Activated CD4-positive, CD25-positive, alpha-beta regulatory T cell treated with anti-CD3 and anti-CD28 coated beads, Interleukin-2, amount 50 U/mL, for 24 hours (primary cell): Measurements from ENCODE around the gene DHRS3.
"Not testable (repeated sequence)": the region's sequence is repeated elsewhere in the genome, so short reads cannot be mapped to it uniquely, and the experiment has no call there.

Experiments
- ATAC-seq, 2 donors: fragments of 150-1000 bp; cut with Tn5 transposase; one replicate each; pipeline ENCODE4 v1.10.0; 2021; ENCODE audit warnings: mild to moderate bottlenecking in 1 of 2, moderate library complexity in 1 of 2

The DHRS3 gene

DNA sequence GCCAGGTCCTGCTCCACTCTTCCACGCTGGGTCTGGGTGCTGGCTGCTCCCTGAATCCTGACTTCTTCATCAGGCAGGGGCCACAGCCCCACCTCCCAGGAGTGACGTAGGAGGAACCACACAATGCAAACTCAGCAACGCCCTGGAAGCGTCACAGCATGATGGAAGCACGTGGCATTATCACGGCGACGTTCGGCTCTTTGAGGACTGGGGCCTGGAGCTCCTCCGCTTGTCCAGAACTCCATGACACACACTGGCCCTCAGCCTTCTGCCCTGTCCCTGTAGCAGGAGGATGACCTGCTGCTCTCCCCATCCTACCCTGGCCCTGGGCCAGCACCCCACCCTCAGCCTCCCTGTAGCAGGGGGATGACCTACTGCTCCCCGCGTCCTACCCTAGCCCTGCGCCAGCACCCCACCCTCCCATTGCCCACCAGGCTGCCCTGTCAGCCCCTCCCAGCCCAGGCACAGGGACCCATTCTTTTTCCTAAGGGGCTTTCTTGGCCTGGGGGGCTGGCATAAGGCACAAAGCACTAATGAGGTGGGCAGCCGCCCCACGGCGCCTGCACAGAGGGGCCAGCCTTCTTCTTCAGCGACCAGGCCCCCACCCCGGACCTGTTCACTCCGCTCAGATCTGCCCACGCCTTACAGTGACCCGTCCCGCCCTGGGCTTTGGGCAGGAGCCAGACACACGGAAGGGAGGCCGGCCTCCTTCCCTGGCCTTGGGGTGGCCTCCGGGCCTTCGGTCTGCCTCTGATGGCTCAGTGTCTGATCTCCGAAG lies 65.7 kb downstream of the DHRS3 start:
- ATAC-seq, result no peak

DNA sequence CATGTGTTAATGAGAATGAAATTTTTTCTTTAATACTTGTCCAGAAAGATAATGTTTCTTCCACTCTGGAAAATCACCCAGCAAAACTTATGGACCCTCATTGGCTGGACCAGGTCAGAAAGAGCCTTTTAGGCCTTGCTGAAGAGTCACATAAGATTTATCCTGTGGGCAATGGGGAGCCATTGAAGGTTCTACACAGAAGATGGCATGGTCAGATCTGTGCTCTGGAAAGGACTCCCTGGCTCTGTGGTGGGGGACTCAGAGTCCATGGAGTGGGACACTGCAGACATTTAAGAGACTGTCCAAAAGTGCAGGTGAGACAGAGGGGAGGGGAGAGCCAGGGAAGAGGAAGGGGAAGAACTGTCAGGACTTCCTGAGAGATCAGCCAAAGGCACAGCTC lies 66.4 kb downstream of the DHRS3 start:
- ATAC-seq, result no peak

- peak in 1 of 2 donors; percentile 58 for ATAC-seq
These were observed 68.3 kb downstream of the DHRS3 start for GRCh38 chr1:12549460-12550349.

- ATAC-seq, result no peak
These were observed 69.0 kb downstream of the DHRS3 start for GRCh38 chr1:12548973-12549459.

DNA sequence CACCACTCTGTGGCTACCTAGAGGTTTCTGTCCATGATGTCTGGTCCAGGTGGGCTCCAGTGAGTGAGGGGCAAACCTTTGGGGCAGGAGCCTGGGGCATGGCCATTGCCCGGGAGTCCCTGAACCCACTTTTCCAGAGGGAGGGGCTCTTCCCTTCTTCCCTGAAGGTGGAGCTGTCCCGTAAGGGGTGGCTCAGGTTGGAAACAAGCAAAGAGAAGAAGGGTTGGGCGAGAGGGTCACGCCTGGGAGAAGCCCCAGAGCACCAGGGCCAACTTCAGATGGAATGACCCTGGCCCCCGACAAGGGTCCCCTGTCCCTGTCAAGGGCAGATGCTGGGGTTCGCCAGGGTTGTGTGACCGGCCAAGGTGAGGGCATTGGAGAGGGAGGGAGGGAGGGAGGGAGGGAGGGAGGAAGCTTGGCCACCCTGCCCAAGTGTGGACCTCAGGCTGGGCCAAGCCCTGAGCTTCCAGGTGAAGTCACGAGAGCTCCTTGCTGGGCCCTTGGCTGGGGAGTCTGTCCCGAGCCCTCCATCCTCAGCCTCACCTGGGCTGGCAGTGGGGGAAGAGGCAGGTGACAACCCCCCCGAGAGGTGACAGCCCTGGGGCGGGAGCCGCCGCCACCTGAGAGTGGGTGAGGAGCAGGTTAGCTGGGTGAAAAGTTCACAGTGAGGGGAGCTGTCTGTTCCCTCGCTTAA lies 69.6 kb downstream of the DHRS3 start:
- ATAC-seq, result no peak

GRCh38 chr1:12547586-12548225 lies 70.3 kb downstream of the DHRS3 start:
- no peak for ATAC-seq

DNA sequence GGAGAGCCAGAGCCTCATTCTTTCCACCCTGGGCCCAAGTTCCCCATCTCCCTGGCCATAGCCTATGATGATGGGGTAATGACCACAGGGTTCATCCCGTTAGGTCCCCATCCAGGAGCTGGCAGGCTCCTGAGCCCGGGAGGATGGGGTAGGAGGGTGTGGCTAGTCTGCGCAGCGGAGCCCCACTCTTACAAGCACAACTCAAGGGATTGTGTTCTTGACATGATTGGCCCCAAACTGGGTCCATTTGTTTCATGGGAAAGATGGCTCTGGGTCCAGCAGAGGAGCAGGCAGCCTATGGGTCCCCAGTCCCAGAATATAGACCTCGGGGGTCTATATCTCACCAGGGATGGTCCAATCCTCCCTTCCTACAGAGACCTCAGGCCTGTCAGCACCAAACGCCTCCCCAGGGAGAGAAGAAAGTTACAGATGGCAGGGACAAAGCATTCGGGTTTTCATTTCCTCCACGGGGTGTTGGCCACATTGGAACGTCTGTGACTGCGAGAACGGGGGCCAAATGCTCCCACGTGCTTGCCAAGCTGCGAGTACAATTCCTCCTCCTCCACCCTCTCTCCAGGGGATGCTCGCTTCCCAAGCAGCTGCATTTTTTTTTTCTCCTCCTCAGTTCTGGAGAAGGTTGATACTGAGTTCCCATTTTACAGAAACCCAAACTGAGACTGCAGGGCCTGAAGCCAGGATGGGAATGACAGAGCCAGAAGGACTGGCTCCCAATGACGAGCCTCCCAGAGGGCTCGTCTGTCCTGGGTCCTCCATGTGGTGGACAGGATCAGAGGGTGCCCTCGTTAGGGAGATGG lies 71.0 kb downstream of the DHRS3 start:
- no peak for ATAC-seq

DNA sequence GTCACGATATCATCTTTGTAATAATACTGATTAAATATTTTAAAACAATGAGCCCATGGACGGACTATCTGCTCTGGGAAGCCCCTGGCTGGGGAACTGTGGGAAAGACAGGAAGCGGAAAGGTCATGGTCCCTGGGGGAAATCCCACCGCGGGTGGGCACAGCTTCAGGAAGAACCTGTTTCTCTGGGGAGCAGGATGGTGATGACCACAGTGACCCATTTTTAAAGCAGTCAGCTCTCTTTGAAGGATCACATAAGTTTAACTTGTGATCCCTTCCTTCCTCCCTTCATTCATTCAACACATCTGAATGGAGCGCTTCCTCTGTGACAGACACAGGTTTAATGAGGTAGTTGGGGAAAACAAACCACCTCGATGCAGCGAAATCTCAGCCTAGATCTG lies 73.0 kb downstream of the DHRS3 start:
- no peak for ATAC-seq

GRCh38 chr1:12544357-12544756 lies 73.7 kb downstream of the DHRS3 start:
- ATAC-seq, result no peak

- ATAC-seq, result no peak
These were observed 74.3 kb downstream of the DHRS3 start for GRCh38 chr1:12543740-12544154.

- no peak for ATAC-seq
These were observed 75.1 kb downstream of the DHRS3 start for GRCh38 chr1:12542616-12543592.

GRCh38 chr1:12542138-12542465 lies 75.9 kb downstream of the DHRS3 start:
- ATAC-seq, result no peak

GRCh38 chr1:12541274-12542137 lies 76.5 kb downstream of the DHRS3 start:
- no peak for ATAC-seq

- no peak for ATAC-seq
These were observed 77.3 kb downstream of the DHRS3 start for GRCh38 chr1:12540580-12541273.

DNA sequence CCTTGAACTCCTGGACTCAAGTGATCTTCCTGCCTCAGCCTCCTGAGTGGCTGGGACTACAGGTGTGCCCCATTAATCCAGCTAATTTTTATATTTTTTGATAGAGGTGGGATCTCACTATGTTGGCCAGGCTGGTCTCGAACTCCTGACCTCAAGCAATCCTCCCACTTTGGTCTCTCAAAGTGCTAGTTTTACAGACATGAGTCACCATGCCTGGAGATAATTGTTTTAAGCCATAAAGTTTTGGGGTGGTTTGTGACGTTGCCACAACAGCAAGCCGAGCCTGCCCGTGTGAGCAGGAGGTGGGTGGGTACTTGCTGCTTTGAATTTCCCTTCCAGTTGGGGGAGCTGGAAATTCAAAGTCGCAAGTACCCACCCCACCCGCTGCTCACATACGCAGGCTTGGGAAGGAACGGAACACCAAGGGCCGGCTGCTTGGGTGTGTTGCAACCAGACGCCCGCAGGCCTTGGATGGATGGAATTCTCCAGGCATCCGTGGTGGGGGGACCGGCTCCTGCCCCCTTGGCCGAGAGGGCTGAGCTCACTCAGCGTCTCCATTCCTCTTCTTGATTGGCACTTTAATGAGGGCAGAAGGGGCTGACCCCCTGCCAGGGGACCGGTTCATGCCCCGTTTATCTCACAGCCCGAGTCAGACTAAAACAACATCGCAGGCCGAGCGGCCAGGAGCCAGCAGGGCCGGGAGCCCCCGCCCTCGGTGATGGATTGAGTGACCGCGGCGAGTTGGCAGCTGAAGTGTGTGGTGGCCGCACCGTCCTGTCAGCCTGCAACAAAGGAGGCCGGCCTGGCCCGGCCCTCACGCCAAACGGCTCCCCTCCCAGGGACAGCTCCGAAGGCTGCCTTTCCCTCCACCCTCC lies 78.1 kb downstream of the DHRS3 start:
- ATAC-seq, result no peak

- no peak for ATAC-seq
These were observed 78.7 kb downstream of the DHRS3 start for GRCh38 chr1:12539320-12539704.

GRCh38 chr1:12538536-12538935 lies 79.5 kb downstream of the DHRS3 start:
- ATAC-seq, result not testable (repeated sequence)

DNA sequence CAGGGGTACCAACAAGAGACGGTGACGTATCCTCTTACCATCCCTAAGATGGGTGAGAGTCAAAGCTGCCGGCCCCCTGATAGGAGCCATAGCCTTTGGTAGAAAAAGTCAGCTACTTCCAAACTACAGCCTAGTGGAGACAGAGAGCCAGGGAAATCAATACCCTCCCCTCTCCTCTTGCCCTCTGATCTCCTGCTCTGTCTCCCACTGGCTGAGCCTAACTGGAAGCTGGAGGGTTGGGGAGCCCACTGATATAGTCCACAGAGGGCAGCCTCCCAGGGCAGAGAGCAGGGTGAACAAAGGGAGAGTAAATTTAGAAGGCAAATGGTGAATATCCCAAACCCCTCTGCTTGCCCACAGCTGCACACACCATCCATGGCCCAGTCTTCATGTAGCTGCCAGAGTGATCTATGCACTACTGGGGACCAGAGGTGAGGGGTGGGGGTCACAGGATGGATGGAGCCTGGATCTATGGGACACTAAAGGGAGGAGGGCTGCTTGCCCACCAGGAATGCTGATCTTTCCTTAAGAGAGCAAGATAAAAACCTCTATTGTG lies 80.0 kb downstream of the DHRS3 start:
- ATAC-seq, result no peak
